Measurements from ENCODE around the gene ANKRD37. TPM values are rescaled to one million over a fixed set of nuclear protein-coding genes. Genes with fewer than 3 reads are reported as not detected.
A peak's percentile ranks its signal among the peaks of the same experiment; 100 is the strongest.

The ANKRD37 gene
- total and polyA plus RNA-seq, 9 of the 15 experiments (the other 6 are each of a cell fraction or from before 2014, with no cell fraction given): 1.3 to 53.7 (median 3.6) TPM

GRCh38 chr4:185396724-185397385, at the start of gene ANKRD37 (continued):
- TF ChIP-seq, protein P1, sequence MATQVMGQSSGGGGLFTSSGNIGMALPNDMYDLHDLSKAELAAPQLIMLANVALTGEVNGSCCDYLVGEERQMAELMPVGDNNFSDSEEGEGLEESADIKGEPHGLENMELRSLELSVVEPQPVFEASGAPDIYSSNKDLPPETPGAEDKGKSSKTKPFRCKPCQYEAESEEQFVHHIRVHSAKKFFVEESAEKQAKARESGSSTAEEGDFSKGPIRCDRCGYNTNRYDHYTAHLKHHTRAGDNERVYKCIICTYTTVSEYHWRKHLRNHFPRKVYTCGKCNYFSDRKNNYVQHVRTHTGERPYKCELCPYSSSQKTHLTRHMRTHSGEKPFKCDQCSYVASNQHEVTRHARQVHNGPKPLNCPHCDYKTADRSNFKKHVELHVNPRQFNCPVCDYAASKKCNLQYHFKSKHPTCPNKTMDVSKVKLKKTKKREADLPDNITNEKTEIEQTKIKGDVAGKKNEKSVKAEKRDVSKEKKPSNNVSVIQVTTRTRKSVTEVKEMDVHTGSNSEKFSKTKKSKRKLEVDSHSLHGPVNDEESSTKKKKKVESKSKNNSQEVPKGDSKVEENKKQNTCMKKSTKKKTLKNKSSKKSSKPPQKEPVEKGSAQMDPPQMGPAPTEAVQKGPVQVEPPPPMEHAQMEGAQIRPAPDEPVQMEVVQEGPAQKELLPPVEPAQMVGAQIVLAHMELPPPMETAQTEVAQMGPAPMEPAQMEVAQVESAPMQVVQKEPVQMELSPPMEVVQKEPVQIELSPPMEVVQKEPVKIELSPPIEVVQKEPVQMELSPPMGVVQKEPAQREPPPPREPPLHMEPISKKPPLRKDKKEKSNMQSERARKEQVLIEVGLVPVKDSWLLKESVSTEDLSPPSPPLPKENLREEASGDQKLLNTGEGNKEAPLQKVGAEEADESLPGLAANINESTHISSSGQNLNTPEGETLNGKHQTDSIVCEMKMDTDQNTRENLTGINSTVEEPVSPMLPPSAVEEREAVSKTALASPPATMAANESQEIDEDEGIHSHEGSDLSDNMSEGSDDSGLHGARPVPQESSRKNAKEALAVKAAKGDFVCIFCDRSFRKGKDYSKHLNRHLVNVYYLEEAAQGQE (IDR thresholded peaks at IDR 0.05; ENCODE audit: borderline replicate concordance): peak; percentile 25
- TF ChIP-seq, protein P1 (CRISPR knock-in tag; IDR thresholded peaks at IDR 0.05; ENCODE audit: low read depth): no peak
- TF ChIP-seq KDM5B (IDR thresholded peaks at IDR 0.05; ENCODE audit: insufficient replicate concordance, low read depth, low read length): peak; percentile 76
- no peak for TF ChIP-seq ZNF79 (CRISPR knock-in tag; IDR thresholded peaks at IDR 0.05; ENCODE audit: low read depth)
- TF ChIP-seq CREM (IDR thresholded peaks at IDR 0.05; ENCODE audit: low read depth): no peak
- TF ChIP-seq MLLT1 (IDR thresholded peaks at IDR 0.05): no peak
- TF ChIP-seq, protein P2, sequence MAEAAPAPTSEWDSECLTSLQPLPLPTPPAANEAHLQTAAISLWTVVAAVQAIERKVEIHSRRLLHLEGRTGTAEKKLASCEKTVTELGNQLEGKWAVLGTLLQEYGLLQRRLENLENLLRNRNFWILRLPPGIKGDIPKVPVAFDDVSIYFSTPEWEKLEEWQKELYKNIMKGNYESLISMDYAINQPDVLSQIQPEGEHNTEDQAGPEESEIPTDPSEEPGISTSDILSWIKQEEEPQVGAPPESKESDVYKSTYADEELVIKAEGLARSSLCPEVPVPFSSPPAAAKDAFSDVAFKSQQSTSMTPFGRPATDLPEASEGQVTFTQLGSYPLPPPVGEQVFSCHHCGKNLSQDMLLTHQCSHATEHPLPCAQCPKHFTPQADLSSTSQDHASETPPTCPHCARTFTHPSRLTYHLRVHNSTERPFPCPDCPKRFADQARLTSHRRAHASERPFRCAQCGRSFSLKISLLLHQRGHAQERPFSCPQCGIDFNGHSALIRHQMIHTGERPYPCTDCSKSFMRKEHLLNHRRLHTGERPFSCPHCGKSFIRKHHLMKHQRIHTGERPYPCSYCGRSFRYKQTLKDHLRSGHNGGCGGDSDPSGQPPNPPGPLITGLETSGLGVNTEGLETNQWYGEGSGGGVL (CRISPR knock-in tag; IDR thresholded peaks at IDR 0.05): no peak
- no peak for TF ChIP-seq NFIC (IDR thresholded peaks at IDR 0.05)
- TF ChIP-seq SOX6 (IDR thresholded peaks at IDR 0.05): peak; percentile 27; the same call in 1 of the 2 replicates
- peak in 1 of 2 experiments; percentile 84 for TF ChIP-seq E2F6 (IDR thresholded peaks at IDR 0.05; ENCODE audit: borderline replicate concordance in 1 of 2, extremely low read depth in 1 of 2, insufficient read depth in 1 of 2, insufficient read length in 1 of 2, low read depth in 1 of 2, low read length in 1 of 2, poor library complexity in 1 of 2, severe bottlenecking in 1 of 2)
- TF ChIP-seq RAD51 (IDR thresholded peaks at IDR 0.05; ENCODE audit: borderline replicate concordance, low read depth): no peak
- no peak for TF ChIP-seq TAF9B (IDR thresholded peaks at IDR 0.05; ENCODE audit: partially characterized antibody)
- TF ChIP-seq, protein P3, sequence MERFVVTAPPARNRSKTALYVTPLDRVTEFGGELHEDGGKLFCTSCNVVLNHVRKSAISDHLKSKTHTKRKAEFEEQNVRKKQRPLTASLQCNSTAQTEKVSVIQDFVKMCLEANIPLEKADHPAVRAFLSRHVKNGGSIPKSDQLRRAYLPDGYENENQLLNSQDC (CRISPR knock-in tag; IDR thresholded peaks at IDR 0.05): no peak
- no peak for TF ChIP-seq NEUROD1 (IDR thresholded peaks at IDR 0.05; ENCODE audit: borderline replicate concordance, low read depth, low read length, partially characterized antibody)
- TF ChIP-seq KHSRP (IDR thresholded peaks at IDR 0.05): no peak

Data from K562 (cell line).